LNCaP clone FGC (cell line): Measurements from ENCODE around the gene NT5C2.

Experiments
- DNase-seq: peaks from one replicate; pipeline ENCODE4 v3.0.0-alpha.2; 2011; ENCODE audit warnings: low read depth
- H3K4me3 ChIP-seq: 2 replicates; pipeline ENCODE4 v1.5.1; 2011; ENCODE audit warnings: mild to moderate bottlenecking, low read depth, low read length, control low read depth
- TF ChIP-seq, protein P1 (sequence below): IDR thresholded peaks from 2 replicates; pipeline ENCODE4 v1.5.1; 2012; ENCODE audit warnings: mild to moderate bottlenecking; ENCODE audit not compliant: control insufficient read depth, insufficient read depth; ENCODE audit errors: extremely low read depth

The NT5C2 gene

DNA sequence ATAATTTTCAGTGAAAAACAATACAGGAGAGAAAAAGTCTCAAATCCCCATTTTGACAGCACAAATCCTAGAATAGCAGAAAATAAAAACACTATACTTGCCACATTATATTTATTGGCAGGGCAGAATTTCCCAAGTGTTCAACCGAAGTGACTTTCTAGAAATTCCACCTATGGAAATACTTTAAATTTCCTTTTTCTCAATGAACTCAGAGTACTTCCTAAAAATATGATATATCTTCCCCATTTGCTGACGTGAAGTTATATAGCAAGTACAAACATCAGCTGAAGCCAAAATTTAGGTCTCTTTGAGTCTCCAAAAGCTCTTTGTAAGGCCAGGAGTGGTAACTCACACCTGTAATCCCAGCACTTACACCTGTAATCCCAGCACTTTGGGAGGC is 83.3 kb downstream of the NT5C2 start:
- DNase-seq: no peak
- TF ChIP-seq, protein P1, sequence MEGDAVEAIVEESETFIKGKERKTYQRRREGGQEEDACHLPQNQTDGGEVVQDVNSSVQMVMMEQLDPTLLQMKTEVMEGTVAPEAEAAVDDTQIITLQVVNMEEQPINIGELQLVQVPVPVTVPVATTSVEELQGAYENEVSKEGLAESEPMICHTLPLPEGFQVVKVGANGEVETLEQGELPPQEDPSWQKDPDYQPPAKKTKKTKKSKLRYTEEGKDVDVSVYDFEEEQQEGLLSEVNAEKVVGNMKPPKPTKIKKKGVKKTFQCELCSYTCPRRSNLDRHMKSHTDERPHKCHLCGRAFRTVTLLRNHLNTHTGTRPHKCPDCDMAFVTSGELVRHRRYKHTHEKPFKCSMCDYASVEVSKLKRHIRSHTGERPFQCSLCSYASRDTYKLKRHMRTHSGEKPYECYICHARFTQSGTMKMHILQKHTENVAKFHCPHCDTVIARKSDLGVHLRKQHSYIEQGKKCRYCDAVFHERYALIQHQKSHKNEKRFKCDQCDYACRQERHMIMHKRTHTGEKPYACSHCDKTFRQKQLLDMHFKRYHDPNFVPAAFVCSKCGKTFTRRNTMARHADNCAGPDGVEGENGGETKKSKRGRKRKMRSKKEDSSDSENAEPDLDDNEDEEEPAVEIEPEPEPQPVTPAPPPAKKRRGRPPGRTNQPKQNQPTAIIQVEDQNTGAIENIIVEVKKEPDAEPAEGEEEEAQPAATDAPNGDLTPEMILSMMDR: no peak

DNA sequence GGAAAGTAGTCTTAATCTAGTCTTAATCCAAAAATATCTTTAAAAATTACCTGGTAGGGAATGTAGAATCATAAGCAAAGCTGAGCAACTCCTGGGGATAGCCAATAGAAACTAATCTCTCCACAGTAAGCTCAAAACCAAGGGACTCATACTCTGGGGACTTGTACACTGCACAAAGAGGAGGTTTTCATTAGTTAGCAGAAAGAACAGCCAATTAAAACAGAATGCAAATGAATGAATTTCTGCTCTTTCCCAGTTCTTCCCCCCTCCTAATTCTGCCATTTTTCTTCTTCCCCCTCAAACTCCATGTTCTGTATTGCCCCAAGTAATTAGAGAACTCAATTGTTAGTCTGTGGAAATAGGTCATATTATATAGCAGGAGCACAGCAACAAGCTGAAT is 86.5 kb downstream of the NT5C2 start:
- DNase-seq: no peak
- H3K4me3 ChIP-seq: no peak overlapping the region
- TF ChIP-seq, protein P1: no peak

More for the DNA sequence above, 83.3 kb downstream of the NT5C2 start:
- H3K4me3 ChIP-seq: no peak overlapping the region

DNA sequence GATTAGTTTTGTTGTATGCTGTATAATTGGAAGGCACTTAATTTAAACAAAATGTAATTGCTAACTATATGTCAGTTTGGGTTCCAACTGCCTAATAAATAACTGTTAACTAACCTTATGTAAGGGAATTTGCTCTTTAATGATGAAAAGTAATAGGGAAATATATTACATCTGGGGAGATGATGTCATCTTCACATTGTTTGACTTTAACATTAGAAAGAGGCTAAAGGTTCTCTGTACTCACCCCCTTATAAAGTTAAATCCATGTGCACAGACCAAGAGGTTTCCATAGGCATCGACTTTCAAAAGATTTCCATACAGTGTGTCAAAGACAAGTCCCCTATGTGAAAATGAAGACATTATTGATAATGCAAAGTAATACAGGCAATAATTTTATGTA is 87.6 kb downstream of the NT5C2 start:
- DNase-seq: no peak
- H3K4me3 ChIP-seq: no peak overlapping the region

DNA sequence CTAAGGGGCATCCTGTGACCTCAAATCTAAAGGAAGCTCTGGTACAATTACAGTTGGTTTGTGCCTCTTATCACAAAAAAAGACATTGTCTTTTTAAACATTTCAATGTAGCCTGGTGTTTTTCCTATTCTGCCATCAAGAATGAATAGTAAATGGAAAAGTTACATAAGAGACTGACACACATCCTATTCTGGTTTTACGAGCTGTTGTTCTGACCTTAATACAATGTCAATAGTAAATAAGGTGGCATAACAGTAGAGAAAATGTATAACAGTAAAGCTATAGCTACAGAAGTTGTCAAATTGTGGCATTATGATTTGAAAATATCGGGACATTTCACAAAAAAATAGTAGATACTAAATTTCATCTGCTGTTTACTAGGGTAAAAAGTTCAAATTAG is 88.4 kb downstream of the NT5C2 start:
- peak; percentile 11 for DNase-seq
- no peak overlapping the region for H3K4me3 ChIP-seq
- TF ChIP-seq, protein P1: no peak

More for the DNA sequence above, 87.6 kb downstream of the NT5C2 start:
- TF ChIP-seq, protein P1: no peak

DNA sequence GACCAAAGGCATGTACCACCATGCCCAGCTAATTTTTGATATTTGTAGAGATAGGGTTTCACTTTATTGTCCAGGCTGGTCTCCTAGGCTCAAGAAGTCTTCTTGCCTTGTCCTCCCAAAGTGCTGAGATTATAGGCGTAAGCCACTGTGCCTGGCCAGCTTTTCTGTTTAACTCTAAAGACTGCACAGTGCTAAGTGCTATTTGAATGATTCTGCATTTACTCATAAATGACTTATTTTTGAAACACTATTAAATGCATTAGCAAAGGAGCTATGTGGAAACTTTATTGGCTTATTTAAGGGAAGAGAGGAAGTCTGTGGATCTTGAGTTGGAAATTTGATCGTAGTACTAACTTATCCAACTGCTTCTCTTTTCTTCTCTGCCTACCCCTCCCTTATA is 89.1 kb downstream of the NT5C2 start:
- H3K4me3 ChIP-seq: no peak overlapping the region
- TF ChIP-seq, protein P1: no peak
- DNase-seq: no peak

DNA sequence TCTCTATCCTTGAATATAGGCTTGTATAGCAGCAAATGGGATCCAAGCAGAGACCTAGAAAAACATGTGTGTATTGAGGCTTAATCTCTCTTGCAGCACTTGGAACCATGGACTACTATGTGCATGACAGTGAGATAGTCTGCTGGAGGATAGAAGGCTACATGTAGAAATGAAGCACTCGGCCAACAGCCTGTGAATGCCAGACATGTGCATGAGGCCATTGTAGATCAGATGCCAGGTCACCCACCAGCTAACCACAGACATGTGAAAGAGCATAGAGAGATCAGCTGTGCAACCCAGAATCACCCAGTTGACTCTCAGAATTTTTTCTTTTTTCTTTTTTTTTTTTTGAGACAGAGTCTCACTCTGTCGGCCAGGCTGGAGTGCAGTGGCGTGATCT is 90.9 kb downstream of the NT5C2 start:
- no peak for DNase-seq
- H3K4me3 ChIP-seq: no peak overlapping the region
- TF ChIP-seq, protein P1: no peak

DNA sequence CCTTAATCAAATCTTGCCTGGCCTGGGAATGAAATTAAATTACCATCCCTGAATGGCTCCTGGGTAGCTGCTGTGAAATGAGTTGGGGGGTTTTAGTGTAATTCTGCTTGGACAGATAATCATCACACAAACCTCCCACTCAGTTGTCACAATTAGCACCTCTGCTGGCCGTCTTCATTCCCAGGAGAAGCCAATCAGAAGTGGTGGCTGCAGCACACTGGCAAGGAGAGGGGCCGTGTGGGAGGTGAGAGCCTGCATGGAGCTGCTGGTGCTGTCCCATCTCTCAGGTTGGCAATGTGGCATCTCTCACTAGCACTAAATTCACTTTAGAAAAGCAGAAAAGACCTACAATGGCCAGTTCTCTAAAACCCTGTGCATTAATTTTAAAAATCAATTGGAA is 92.5 kb downstream of the NT5C2 start:
- H3K4me3 ChIP-seq: no peak overlapping the region
- DNase-seq: no peak
- TF ChIP-seq, protein P1: no peak
